Measurements from ENCODE around the gene PRSS53.
A peak's percentile ranks its signal among the peaks of the same experiment; 100 is the strongest.

Gene PRSS53

DNA sequence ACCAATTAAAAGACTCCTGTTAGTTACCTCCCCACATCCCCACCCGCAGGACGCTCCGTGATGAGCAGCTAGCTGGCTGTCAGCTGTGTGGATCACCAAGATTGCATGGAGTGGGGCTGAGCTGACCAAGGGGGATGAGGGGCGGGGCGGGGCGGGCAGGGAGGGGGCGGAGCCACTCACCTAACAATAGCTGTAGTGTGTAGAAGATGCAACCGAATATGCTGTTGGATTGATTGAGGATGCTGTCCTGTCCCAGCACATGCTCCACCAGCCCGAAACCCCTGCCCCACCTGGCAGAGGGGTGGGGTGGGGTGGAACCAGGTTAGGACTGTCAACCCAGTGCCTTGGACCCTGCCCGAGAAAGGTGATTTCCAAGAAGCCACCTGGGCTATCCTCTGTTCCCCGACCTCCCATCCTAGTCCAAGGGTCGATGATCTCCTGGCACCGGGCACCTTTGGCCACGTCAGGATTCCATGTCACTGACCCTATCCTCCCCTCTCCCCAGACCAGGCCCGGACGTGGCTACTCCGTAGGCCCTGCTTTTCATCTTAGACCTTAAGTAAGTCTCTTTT lies 4.5 kb upstream of the PRSS53 start:
- DNase-seq (ENCODE audit: low spot score), result peak; percentile 84

DNA sequence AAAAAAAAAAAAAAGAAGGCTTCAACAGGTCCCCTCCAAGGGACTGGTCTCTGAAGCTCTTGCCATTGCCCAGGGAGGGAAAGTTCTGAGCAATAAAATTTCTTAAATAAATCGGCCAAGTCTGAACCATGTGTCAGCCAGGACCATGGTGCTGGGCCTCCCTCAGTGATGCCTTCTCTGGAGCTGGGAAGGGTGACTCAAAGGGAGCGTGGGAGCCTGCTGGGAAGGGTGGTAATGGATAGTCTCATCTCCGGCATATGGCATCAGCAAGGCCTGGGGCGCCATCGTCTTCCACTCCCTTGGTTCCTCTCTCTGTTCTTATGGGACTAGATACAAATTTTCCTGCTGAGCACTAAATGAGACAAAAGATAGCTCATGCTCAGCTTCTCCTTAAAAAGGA lies 3.6 kb upstream of the PRSS53 start:
- no peak for DNase-seq (ENCODE audit: low spot score)

DNA sequence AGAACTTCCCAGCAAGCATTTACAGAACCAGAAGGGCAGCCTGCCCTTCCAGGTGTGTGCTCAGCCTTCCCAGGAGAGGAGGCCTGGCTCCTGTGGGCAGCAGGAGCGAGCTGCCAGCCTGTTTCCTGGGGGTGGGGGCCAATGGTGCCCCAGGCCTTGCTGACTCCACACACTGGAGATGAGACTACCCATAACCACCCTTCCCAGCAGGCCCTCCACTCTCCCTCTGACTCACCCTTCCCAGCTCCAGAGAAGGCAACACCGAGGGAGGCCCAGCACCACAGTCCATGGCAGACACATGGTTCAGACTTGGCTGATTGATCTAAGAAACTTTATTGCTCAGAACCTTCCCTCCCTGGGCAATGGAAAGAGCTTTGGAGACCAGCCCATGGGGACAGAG lies 1.8 kb upstream of the PRSS53 start:
- no peak for DNase-seq (ENCODE audit: low spot score)

DNA sequence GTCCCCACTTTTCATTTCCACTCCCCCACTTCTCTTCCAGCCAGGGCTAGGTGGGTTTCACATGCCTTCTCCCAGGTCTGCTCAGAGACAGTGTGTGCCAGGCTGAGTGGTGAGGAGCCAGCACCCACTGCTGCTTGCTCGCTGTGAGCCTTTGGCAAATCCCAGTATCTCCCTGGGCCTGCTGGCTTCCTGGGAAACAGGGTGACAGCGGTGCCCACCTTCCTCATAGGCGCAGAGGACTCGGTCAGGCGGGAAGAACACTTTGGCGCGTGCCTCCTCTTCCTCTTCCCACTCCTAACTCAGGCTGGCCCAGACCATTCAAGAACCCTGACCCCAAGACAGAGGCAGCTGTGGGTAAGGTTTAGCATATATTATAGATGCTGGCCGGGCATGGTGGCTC lies 456 bp upstream of the PRSS53 start:
- DNase-seq (ENCODE audit: low spot score), result no peak

DNA sequence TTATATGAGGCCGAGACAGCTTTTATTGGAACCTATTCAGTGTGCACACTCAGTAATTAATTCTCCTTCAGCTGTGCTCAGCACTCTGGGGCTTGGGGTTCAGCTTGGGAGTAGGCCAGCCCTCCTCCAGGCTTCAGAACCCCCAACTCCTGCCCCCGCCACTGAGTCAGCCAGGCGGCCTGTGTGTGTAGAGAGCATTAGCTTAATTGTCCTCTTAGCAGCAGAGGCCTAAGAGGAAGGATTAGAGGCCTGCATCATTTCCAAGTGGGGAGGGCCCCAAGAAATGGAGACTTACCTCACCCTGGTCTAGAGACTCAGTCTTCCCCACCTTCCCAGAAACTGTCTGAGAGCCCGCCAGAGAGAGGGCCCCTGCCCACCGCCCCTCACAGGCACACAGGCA lies 772 bp downstream of the PRSS53 start:
- DNase-seq (ENCODE audit: low spot score), result no peak

DNA sequence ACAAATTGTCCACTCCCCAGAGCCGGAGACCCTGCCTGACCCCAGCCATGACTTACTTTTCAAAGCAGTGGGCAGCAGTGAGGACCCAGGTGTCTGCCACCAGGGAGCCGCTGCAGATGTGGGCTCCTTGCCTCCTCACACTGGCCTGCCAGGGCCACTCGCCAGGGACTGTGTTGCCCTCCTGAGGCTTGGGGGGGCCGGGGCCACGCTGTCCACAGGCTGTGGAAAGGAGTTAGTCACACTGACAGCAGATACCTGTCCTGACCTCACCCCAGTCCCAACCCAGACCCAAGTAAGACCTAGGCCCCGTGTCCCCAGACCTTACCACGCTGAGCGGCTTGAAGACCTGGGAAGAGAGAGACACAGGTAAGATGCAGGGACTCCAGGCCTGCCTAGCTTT lies 1.3 kb downstream of the PRSS53 start:
- no peak for DNase-seq (ENCODE audit: low spot score)

DNA sequence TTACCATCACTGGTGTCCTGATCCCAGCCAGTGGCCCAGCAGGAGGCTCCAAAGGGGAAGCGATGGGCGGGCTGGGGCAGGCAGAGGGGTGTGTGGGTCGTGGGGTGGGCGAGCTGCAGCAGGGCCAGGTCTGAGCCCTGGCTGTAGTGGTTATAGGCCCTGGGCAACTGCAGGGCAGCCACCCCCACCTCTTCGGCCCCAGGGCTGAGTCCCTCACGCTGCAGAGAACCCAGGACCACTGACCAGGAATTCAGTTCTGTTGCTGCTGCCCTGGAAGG lies 2.2 kb downstream of the PRSS53 start:
- no peak for DNase-seq (ENCODE audit: low spot score)

DNA sequence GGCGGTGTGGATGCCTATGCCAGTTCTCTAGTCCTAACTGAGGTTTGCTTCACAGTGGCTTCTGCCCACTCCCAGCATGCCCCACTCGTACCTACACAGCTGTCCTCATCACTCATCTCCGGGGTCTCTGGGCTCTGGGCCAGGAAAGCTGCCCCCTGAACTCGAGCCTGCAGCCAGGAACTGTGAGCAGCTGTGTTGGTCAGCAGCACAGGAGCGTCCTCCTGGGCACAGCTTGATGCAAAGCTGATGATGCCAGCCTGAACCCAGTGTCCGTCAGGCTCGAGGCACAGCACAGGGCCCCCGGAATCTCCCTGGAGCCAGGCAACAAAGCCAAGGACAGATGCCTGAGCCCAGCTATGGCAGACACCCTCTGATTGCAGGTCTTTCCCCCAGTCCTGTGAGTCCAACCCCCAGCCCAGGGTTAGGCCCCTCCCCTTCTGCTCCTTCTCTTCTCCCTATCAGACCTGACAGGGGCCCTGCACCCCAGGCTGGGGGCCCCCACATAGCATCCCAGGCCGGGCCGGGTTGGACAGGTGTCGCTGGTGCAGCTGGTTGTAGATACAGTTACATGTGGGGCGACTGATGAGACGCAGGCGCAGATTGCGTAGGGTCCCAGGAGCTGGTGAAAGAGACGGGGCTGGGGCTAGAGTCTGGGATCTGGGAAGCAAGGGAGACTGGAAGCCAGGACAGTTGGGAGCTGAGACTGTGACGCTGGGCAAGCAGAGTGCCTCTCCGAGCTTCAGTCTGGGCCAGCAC lies 2.7 kb downstream of the PRSS53 start:
- no peak for DNase-seq (ENCODE audit: low spot score)

DNA sequence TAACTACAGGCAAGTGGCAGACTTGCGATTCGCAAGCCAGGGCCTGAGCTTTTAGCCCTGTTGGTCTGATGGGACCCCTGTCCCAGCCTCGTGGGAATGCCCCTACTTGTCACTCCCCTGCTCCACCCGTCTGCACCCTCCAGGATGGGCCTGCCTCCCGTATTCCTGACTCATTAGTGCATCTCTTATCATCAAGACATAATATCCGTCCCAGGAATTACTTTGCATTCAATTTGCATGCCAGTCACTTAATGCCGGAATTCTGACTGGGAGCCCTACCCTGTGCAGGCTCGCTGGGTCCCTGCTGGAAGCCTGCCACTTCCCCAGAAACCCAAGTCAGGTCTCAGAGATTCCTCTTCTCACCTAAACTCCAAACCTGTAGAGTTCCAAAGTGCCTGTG lies 3.3 kb downstream of the PRSS53 start:
- DNase-seq (ENCODE audit: low spot score), result no peak

DNA sequence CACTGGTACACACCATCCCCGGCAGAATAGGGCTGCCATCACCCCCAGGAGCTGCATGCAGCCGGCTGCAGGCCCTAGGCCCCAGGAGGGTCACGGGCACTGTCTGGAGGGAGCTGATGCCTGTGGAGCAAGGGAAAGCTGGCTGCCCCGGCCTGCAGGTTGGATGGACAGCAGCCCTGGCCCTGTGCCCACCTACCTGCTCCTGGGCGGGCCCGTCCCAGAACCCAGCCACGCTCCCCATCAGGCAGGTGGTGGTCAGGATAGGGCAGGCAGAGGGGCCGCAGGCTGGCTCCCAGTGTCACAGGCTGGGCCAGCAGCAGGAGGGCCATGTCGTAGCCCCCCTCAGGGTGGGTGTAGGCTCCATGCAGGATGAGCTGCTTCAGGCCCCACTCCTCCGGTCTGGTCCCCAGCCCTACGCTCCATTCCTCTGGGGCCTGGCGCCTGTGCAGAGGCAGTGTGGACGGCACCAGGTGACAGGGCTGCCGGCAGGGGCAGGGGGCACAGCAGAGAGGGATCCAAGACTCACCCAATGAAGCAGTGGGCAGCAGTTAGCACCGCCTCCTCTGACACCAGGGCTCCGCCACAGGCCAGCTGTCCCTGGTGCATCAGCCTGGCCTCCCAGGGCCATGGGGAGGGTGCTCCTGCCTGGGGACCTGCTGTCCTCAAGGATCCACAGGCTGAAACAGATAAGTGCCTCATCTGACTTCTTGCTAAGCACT lies 4.0 kb downstream of the PRSS53 start:
- no peak for DNase-seq (ENCODE audit: low spot score)

DNA sequence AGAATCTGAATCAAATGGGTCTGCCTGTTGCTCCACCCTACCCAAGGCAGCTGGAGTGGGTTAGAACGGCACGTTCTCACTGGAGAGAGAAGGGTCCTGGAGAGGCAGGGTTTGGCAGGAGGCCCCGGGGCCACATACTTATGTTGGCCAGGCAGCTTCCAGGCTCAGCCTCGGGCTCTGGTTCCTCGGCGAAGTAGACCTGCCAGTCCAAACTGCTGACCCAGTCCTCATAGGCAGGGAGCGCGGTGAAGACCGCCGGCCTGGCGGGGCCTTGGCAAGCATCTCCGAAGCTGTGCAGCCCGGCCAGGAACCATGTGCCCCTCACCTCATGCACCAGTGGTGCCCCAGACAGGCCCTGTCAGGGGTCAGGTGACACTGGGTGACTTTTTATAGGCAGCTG lies 4.8 kb downstream of the PRSS53 start:
- DNase-seq (ENCODE audit: low spot score), result no peak

DNA sequence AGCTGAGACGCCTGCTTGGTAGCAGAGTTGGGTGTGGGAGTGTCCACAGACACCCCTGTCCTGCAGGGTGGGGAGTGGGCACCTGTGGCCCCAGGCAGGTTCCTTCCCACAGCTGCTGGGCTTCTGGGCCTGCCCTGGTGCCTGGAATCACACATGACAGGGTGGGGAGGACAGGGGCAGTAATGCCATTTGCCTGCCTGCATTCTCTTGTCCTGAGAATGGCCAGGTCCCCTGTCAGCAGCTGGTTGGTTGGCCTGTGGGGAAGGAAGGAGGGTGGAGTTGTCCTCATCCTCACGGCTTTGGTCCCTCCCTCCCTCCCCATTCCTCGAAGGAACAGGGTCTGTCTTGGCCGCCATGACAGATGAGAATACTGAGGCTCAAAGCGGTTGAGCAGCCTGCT lies 5.2 kb downstream of the PRSS53 start:
- no peak for DNase-seq (ENCODE audit: low spot score)

DNA sequence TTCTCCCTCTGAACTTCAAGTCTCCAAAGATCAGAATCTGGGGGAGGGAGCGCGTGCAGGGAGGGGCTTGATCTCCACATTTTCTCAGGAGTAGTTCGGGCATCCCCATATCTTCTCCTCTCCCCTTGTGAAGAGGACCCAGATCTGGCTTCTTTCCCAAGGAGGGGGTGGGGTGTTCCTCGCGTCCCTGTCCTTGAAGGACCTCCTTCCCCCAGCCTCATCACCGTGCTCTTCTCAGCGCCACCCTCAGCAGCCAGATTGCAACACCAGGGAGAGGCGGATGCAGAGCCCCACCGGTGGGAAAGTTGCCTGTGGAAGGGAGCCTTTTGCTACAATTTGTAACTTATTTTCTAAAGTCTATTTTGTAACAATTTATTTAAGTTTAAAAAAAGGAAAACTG lies 5.7 kb downstream of the PRSS53 start:
- no peak for DNase-seq (ENCODE audit: low spot score)

DNA sequence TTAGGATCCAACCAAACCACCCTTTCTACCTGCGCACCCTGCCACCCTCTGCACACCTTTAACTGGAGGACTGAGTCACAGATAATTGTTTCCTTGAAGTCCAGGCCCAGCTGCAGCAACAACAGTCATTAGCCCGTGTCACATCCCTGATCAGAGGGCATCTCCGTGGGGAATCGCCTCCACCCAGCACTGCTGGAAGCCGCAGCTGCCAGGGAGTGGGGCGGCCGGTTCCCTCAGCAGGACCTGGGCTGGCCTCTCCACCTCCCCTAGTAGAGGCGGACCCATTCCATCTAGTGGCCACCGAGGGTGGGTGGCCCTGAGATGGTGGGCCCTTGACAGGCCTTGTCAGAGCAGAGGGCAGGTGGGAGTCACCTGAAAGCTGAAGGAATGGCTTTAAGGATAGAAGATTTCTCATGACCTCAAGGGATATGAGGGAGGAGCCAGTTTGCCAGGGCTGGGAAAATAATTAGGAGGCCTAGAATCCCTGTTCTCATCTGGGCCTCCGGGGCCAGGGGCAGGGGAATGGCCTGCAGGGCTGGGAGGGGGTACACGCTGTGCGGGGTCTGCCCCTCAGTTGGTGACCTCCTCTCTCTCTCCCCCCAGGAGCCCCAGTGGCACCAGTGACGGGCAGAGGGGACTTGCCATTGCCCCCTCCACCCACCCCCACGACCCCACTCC lies 6.2 kb downstream of the PRSS53 start:
- DNase-seq (ENCODE audit: low spot score), result no peak

DNA sequence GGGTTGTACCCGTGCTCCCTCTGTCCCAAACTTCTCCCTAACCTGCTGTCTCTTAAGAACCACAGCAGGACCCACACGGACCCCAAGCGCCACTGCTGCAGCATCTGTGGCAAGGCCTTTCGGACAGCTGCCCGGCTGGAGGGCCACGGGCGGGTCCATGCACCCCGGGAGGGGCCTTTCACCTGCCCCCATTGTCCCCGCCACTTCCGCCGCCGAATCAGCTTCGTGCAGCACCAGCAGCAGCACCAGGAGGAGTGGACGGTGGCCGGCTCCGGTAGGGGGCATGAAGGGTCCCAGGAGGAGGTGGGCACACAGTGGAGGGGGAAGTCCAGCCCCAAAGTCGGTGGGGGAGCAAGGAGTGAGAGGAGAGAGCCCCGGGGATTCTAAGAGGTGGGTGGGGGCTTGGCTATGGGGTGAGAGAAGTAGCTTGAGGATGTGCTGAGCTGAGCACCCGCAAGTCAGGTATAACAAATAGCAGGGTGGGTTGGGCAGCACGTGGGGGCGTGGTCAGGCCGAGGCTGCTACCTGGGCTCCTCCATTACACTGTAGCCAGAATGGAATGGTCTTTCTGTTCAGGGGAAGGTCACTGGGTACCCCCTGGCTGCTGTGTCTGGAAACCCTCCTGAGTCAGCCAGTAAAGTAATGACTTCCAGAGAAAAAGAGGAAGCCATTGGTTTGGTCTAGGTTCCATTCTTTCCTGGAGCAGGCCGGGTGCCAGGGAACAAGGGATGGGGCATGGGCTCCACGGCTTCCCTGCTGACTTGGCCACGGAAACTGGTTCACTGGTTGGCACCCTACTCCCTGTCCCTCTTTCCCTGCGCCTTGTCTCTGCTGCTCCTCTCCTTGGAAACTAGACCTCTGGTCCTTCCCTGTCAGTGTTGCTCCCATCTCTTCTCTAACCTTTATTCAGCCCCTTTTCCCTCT lies 7.1 kb downstream of the PRSS53 start:
- DNase-seq (ENCODE audit: low spot score), result no peak

DNA sequence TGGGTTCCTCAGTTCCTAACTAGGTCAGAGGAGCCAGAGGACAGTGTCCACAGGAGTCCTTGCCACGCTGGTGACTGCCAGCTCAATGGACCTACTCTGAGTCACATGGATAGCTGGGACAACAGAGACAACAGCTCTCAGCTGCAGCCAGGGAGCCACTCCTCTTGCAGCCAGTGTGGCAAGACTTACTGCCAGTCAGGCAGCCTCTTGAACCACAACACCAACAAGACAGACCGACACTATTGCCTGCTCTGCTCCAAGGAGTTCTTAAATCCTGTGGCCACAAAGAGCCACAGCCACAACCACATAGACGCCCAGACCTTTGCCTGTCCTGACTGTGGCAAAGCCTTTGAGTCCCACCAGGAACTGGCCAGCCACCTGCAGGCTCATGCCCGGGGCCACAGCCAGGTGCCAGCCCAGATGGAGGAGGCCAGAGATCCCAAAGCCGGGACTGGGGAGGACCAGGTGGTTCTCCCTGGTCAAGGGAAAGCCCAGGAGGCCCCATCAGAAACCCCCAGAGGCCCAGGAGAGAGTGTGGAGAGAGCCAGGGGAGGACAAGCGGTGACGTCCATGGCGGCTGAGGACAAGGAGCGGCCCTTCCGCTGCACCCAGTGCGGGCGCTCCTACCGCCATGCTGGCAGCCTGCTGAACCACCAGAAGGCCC lies 7.9 kb downstream of the PRSS53 start:
- DNase-seq (ENCODE audit: low spot score), result no peak

DNA sequence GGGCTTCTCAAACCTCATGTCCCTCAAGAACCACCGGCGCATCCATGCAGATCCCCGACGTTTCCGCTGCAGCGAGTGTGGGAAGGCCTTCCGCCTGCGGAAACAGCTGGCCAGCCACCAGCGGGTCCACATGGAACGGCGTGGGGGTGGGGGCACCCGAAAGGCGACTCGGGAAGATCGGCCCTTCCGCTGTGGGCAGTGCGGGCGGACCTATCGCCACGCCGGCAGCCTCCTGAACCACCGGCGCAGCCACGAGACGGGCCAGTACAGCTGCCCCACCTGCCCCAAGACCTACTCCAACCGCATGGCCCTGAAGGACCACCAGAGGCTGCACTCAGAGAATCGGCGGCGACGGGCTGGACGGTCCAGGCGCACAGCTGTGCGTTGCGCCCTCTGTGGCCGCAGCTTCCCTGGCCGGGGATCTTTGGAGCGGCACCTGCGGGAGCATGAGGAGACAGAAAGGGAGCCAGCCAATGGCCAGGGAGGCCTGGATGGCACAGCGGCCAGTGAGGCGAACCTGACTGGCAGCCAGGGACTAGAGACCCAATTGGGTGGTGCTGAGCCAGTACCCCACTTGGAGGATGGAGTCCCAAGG lies 8.6 kb downstream of the PRSS53 start:
- no peak for DNase-seq (ENCODE audit: low spot score)

DNA sequence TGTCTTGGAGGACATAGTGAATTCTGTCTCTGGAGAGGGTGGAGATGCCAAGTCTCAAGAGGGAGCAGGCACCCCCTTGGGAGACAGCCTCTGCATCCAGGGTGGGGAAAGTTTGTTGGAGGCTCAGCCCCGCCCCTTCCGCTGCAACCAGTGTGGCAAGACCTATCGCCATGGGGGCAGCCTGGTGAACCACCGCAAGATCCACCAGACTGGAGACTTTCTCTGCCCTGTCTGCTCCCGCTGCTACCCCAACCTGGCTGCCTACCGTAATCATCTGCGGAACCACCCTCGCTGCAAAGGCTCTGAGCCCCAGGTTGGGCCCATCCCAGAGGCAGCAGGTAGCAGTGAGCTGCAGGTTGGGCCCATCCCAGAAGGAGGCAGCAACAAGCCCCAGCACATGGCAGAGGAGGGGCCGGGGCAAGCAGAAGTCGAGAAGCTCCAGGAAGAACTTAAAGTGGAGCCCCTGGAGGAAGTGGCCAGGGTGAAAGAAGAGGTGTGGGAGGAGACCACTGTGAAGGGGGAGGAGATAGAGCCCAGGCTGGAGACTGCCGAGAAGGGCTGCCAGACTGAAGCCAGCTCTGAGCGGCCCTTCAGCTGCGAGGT lies 9.3 kb downstream of the PRSS53 start:
- DNase-seq (ENCODE audit: low spot score), result no peak

DNA sequence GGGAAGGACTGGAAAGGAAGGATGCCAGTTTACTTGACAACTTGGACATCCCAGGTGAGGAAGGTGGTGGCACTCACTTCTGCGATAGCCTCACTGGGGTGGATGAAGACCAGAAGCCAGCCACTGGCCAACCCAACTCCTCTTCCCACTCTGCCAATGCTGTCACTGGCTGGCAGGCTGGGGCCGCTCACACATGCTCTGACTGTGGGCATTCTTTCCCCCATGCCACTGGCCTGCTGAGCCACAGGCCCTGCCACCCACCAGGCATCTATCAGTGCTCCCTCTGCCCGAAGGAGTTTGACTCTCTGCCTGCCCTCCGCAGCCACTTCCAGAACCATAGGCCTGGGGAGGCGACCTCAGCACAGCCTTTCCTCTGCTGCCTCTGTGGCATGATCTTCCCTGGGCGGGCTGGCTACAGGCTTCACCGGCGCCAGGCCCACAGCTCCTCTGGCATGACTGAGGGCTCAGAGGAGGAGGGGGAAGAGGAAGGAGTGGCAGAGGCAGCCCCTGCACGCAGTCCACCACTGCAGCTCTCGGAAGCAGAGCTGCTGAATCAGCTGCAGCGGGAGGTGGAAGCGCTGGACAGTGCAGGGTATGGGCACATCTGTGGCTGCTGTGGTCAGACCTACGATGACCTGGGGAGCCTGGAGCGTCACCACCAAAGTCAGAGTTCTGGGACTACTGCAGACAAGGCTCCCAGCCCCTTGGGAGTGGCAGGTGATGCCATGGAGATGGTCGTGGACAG lies 10.0 kb downstream of the PRSS53 start:
- no peak for DNase-seq (ENCODE audit: low spot score)
